H9 (cell line): ENCODE results near the gene FOXD1. TPM values are rescaled to one million over a fixed set of nuclear protein-coding genes. Genes with fewer than 3 reads are reported as not detected.

Experiments
- DNase-seq: peaks from one replicate; pipeline ENCODE4 v3.0.0-alpha.2; 2017
- H2AFZ ChIP-seq: one replicate; pipeline ENCODE4 v1.6.1; 2013; ENCODE audit warnings: mild to moderate bottlenecking, low read length, control low read depth, moderate library complexity
- H2AK5ac ChIP-seq: 2 replicates; pipeline ENCODE4 v1.6.1; 2013; ENCODE audit warnings: low read length, control low read depth, mixed read lengths; ENCODE audit not compliant: insufficient read length
- H2BK120ac ChIP-seq: one replicate; pipeline ENCODE4 v1.6.1; 2013; ENCODE audit warnings: low read depth, mild to moderate bottlenecking, low read length, control low read depth, inconsistent platforms; ENCODE audit not compliant: poor library complexity, severe bottlenecking
- H2BK12ac ChIP-seq: 2 replicates; pipeline ENCODE4 v1.6.1; 2013; ENCODE audit warnings: low read length, control low read depth, mixed read lengths, low read depth; ENCODE audit not compliant: insufficient read length
- H2BK15ac ChIP-seq: 2 replicates; pipeline ENCODE4 v1.6.1; 2013; ENCODE audit warnings: low read depth, low read length, control low read depth
- H2BK20ac ChIP-seq: one replicate; pipeline ENCODE4 v1.6.1; 2013; ENCODE audit warnings: low read depth, mild to moderate bottlenecking, low read length, control low read depth, inconsistent platforms; ENCODE audit not compliant: poor library complexity, severe bottlenecking
- H2BK5ac ChIP-seq: 2 replicates; pipeline ENCODE4 v1.6.1; 2013; ENCODE audit warnings: low read length, control low read depth, mixed read lengths; ENCODE audit not compliant: insufficient read length
- H3K14ac ChIP-seq: 2 replicates; pipeline ENCODE4 v1.6.1; 2013; ENCODE audit warnings: low read length, control low read depth; ENCODE audit not compliant: insufficient read depth
- H3K18ac ChIP-seq: 2 replicates; pipeline ENCODE4 v1.6.1; 2013; ENCODE audit warnings: low read depth, mild to moderate bottlenecking, mixed read lengths, low read length, control low read depth; ENCODE audit not compliant: insufficient read length
- H3K23ac ChIP-seq: 2 replicates; pipeline ENCODE4 v1.6.1; 2013; ENCODE audit warnings: low read length, control low read depth, mixed read lengths, low read depth; ENCODE audit not compliant: insufficient read length
- H3K23me2 ChIP-seq: 2 replicates; pipeline ENCODE4 v1.6.1; 2013; ENCODE audit warnings: low read depth, mild to moderate bottlenecking, mixed read lengths, low read length, control low read depth; ENCODE audit not compliant: insufficient read length, poor library complexity, severe bottlenecking
- H3K27ac ChIP-seq: 2 replicates; pipeline ENCODE4 v1.5.1; 2013; ENCODE audit warnings: low read length, control low read depth, mixed read lengths, low read depth; ENCODE audit not compliant: insufficient read length
- H3K27me3 ChIP-seq: 2 replicates; pipeline ENCODE4 v1.6.1; 2013; ENCODE audit warnings: low read length, control low read depth, inconsistent platforms; ENCODE audit not compliant: insufficient read depth
- H3K4ac ChIP-seq: 2 replicates; pipeline ENCODE4 v1.6.1; 2013; ENCODE audit warnings: low read depth, mild to moderate bottlenecking, control low read depth, inconsistent platforms, low read length, moderate library complexity
- H3K4me1 ChIP-seq: 2 replicates; pipeline ENCODE4 v1.6.1; 2013; ENCODE audit warnings: low read length, control low read depth, inconsistent platforms; ENCODE audit not compliant: insufficient read depth
- H3K4me2 ChIP-seq: 2 replicates; pipeline ENCODE4 v1.6.1; 2013; ENCODE audit warnings: low read length, control low read depth, mixed read lengths; ENCODE audit not compliant: insufficient read length, insufficient read depth
- H3K56ac ChIP-seq: 2 replicates; pipeline ENCODE4 v1.6.1; 2013; ENCODE audit warnings: low read depth, mild to moderate bottlenecking, mixed read lengths, low read length, control low read depth; ENCODE audit not compliant: insufficient read length
- H3K79me1 ChIP-seq: 2 replicates; pipeline ENCODE4 v1.6.1; 2013; ENCODE audit warnings: low read depth, mild to moderate bottlenecking, moderate library complexity, low read length, control low read depth, inconsistent platforms; ENCODE audit not compliant: insufficient read depth, poor library complexity, severe bottlenecking
- H3K79me2 ChIP-seq: 2 replicates; pipeline ENCODE4 v1.6.1; 2013; ENCODE audit warnings: low read length, control low read depth, inconsistent platforms; ENCODE audit not compliant: insufficient read depth
- H3K9ac ChIP-seq: 2 replicates; pipeline ENCODE4 v1.6.1; 2013; ENCODE audit warnings: low read length, control low read depth, mixed read lengths; ENCODE audit not compliant: insufficient read length; ENCODE audit errors: extremely low read depth
- H3K9me3 ChIP-seq: one replicate; pipeline ENCODE4 v1.6.1; 2013; ENCODE audit warnings: low read depth, low read length, inconsistent platforms; ENCODE audit not compliant: control insufficient read depth
- H3T11ph ChIP-seq: one replicate; pipeline ENCODE4 v1.6.1; 2013; ENCODE audit warnings: mild to moderate bottlenecking, low read length, control low read depth, inconsistent platforms
- H4K20me1 ChIP-seq: one replicate; pipeline ENCODE4 v1.6.1; 2013; ENCODE audit not compliant: control insufficient read depth, insufficient read length, insufficient read depth
- H4K5ac ChIP-seq: 2 replicates; pipeline ENCODE4 v1.6.1; 2013; ENCODE audit warnings: low read depth, mild to moderate bottlenecking, mixed read lengths, low read length, control low read depth; ENCODE audit not compliant: insufficient read length
- H4K8ac ChIP-seq: replicated peaks from 2 replicates; pipeline ENCODE4 v1.6.1; 2013; ENCODE audit warnings: low read length, control low read depth, mixed read lengths, low read depth; ENCODE audit not compliant: insufficient read length
- H4K91ac ChIP-seq: 2 replicates; pipeline ENCODE4 v1.6.1; 2013; ENCODE audit warnings: low read depth, mild to moderate bottlenecking, moderate library complexity, mixed read lengths, low read length, control low read depth; ENCODE audit not compliant: insufficient read length
- H3K27ac Mint-ChIP-seq, 3 experiments: 2 replicates in 2 of 3; 3 replicates in 1 of 3; pipeline ENCODE4 v1.8.0; 2020 to 2021; ENCODE audit warnings: mixed read lengths in 3 of 3, mild to moderate bottlenecking in 1 of 3, moderate library complexity in 1 of 3
- H3K27me3 Mint-ChIP-seq: 2 replicates; pipeline ENCODE4 v1.8.0; 2021; ENCODE audit warnings: low read depth, mild to moderate bottlenecking, moderate library complexity, mixed read lengths
- H3K36me3 Mint-ChIP-seq, 3 experiments: 2 replicates in 2 of 3; 3 replicates in 1 of 3; pipeline ENCODE4 v1.8.0; 2020 to 2021; ENCODE audit warnings: low read depth in 3 of 3, mixed read lengths in 3 of 3; ENCODE audit not compliant: insufficient read depth in 1 of 3
- H3K4me1 Mint-ChIP-seq, 2 experiments: 2 replicates each; pipeline ENCODE4 v1.8.0; 2020; ENCODE audit warnings: mixed read lengths in 2 of 2
- H3K4me3 Mint-ChIP-seq, 2 experiments: 2 replicates in 1 of 2; 3 replicates in 1 of 2; pipeline ENCODE4 v1.8.0; 2020 to 2021; ENCODE audit warnings: mild to moderate bottlenecking in 2 of 2, mixed read lengths in 2 of 2, moderate library complexity in 1 of 2
- H3K9me3 Mint-ChIP-seq, 2 experiments: 2 replicates in 1 of 2; 3 replicates in 1 of 2; pipeline ENCODE4 v1.8.0; 2020; ENCODE audit warnings: mild to moderate bottlenecking in 2 of 2, mixed read lengths in 2 of 2, moderate library complexity in 1 of 2
- CTCF ChIP-seq: fragments of 200-600 bp; sonication (generic); conservative IDR thresholded peaks from 3 replicates; pipeline ENCODE4 v1.8.0; 2021; ENCODE audit warnings: antibody characterized with exemption, mild to moderate bottlenecking
- WGBS: extraction: QIAGEN DNeasy Blood & Tissue Kit; methylation state at CpG from one replicate; pipeline ENCODE4 v1.1.7; 2013; ENCODE audit warnings: missing lambda C conversion rate, low lambda C conversion rate, mixed read lengths; ENCODE audit not compliant: insufficient read length; ENCODE audit errors: extremely low coverage; 5-methylcytosine and 5-hydroxymethylcytosine counted together
- total RNA-seq: library from RNA; stranded (reverse); gene quantifications from 2 replicates; pipeline ENCODE4 v1.2.1, GENCODE V29; 2021

FOXD1 gene
- total RNA-seq, 1 experiment from 2014 or later, result 0.20 TPM

- H2BK120ac ChIP-seq, result no peak overlapping the region
- H3K27ac ChIP-seq, result no peak overlapping the region
- no CpG with 5 or more reads among the region's 119 CpGs for WGBS
- H3K79me2 ChIP-seq, result no peaks in the 10 kb centered on the region
- no peaks in the 10 kb centered on the region for H4K20me1 ChIP-seq
- no peak overlapping the region for H2BK15ac ChIP-seq
- no peak overlapping the region for H2AFZ ChIP-seq
- H3K14ac ChIP-seq, result no peak overlapping the region
- no peak overlapping the region for H3K9ac ChIP-seq
- no peak overlapping the region for H3K23ac ChIP-seq
- H2BK20ac ChIP-seq, result no peak overlapping the region
- H3K4ac ChIP-seq, result no peak overlapping the region
- Mint-ChIP-seq H3K36me3 (no peaks in the 10 kb centered on the region; a peak in 1 of 7 replicates), H3K4me1 (peaks cover 30 to 50% of the 10 kb centered on the region in 2 experiments), H3K4me3 (peak overlapping the region; percentile 56 to 79), H3K9me3 (peaks cover 2 to 19% of the 10 kb centered on the region in 2 experiments; a peak in 2 of 5 replicates), H3K27ac (no peak overlapping the region), H3K27me3 (peaks cover 91% of the 10 kb centered on the region)
- H4K5ac ChIP-seq, result no peak overlapping the region
- no peak overlapping the region for H2BK12ac ChIP-seq
- no peak overlapping the region for H3T11ph ChIP-seq
- H3K27me3 ChIP-seq, result peaks cover 82% of the 10 kb centered on the region
- no peak overlapping the region for H2BK5ac ChIP-seq
- no peaks in the 10 kb centered on the region for H3K9me3 ChIP-seq
- no peak overlapping the region for H2AK5ac ChIP-seq
- no peak for TF ChIP-seq CTCF
- H3K23me2 ChIP-seq, result peaks cover 20% of the 10 kb centered on the region
- H3K79me1 ChIP-seq, result no peaks in the 10 kb centered on the region
- no peak overlapping the region for H4K91ac ChIP-seq
- DNase-seq, result peak; percentile 32
- peak overlapping the region; percentile 72 for H3K4me2 ChIP-seq
- H3K4me1 ChIP-seq, result no peaks in the 10 kb centered on the region
- no peak overlapping the region for H4K8ac ChIP-seq
- H3K56ac ChIP-seq, result no peak overlapping the region
- H3K18ac ChIP-seq, result no peak overlapping the region
Measured at GRCh38 chr5:73446631-73447529, 1.7 kb downstream of the FOXD1 start.
